WTC11 (cell line): ENCODE results near the gene FZR1. TPM values are rescaled to one million over a fixed set of nuclear protein-coding genes. Genes with fewer than 3 reads are reported as not detected.

Experiments
- ATAC-seq: fragments of 200-7000 bp; cut with Tn5 transposase; 2 replicates; pipeline ENCODE4 v1.10.0; 2021; ENCODE audit warnings: mild to moderate bottlenecking, moderate library complexity
- CTCF ChIA-PET: fragments of 300-600 bp; sonication (Branson Sonifier 250); formaldehyde crosslinking; loops from one replicate; lab custom pipeline; 2021; ENCODE audit warnings: antibody characterized with exemption; lab: Charles Lee
- POLR2A ChIA-PET: fragments of 350-600 bp; sonication (Branson Sonifier 250); formaldehyde crosslinking; loops from one replicate; lab custom pipeline; 2021; ENCODE audit warnings: antibody characterized with exemption; lab: Charles Lee
- DNase-seq: peaks from one replicate; pipeline ENCODE4 v3.0.0; 2021; ENCODE audit warnings: low spot score
- H3K27ac Mint-ChIP-seq: 2 replicates; pipeline ENCODE4 v1.8.0; 2021; ENCODE audit warnings: mixed read lengths
- H3K27me3 Mint-ChIP-seq: 2 replicates; pipeline ENCODE4 v1.8.0; 2021; ENCODE audit warnings: low read depth, mild to moderate bottlenecking, moderate library complexity, mixed read lengths
- H3K36me3 Mint-ChIP-seq: 2 replicates; pipeline ENCODE4 v1.8.0; 2021; ENCODE audit warnings: mixed read lengths
- H3K4me1 Mint-ChIP-seq: 2 replicates; pipeline ENCODE4 v1.8.0; 2022; ENCODE audit warnings: mixed read lengths
- H3K4me3 Mint-ChIP-seq: 2 replicates; pipeline ENCODE4 v1.8.0; 2021; ENCODE audit warnings: mild to moderate bottlenecking, moderate library complexity, mixed read lengths
- H3K9me3 Mint-ChIP-seq: 2 replicates; pipeline ENCODE4 v1.8.0; 2021; ENCODE audit warnings: mixed read lengths
- ATF6 ChIP-seq: sonication (generic); formaldehyde crosslinking; IDR thresholded peaks from 2 replicates; pipeline ENCODE4 v1.8.1; 2023; ENCODE audit warnings: mild to moderate bottlenecking, missing genetic modification reagents
- CBFB ChIP-seq: sonication (generic); formaldehyde crosslinking; IDR thresholded peaks from 2 replicates; pipeline ENCODE4 v1.8.1; 2022; ENCODE audit warnings: mild to moderate bottlenecking, low read depth, missing genetic modification reagents
- FOXJ3 ChIP-seq: sonication (generic); formaldehyde crosslinking; IDR thresholded peaks from 2 replicates; pipeline ENCODE4 v1.9.0; 2021; ENCODE audit warnings: missing genetic modification reagents, mild to moderate bottlenecking, borderline replicate concordance
- FOXK1 ChIP-seq: sonication (generic); formaldehyde crosslinking; IDR thresholded peaks from 2 replicates; pipeline ENCODE4 v1.8.0; 2022; ENCODE audit warnings: mild to moderate bottlenecking, moderate library complexity, missing genetic modification reagents
- HMGXB4 ChIP-seq: sonication (generic); formaldehyde crosslinking; IDR thresholded peaks from 2 replicates; pipeline ENCODE4 v1.8.1; 2023; ENCODE audit warnings: mild to moderate bottlenecking, moderate library complexity, missing genetic modification reagents
- MYBL2 ChIP-seq: sonication (generic); formaldehyde crosslinking; IDR thresholded peaks from 2 replicates; pipeline ENCODE4 v1.8.1; 2023; ENCODE audit warnings: mild to moderate bottlenecking, moderate library complexity, missing genetic modification reagents
- NFYB ChIP-seq: sonication (generic); formaldehyde crosslinking; conservative IDR thresholded peaks from 2 replicates; pipeline ENCODE4 v1.8.0; 2022; ENCODE audit warnings: low read depth, missing genetic modification reagents
- SMAD3 ChIP-seq: sonication (generic); formaldehyde crosslinking; IDR thresholded peaks from 2 replicates; pipeline ENCODE4 v1.8.0; 2022; ENCODE audit warnings: missing genetic modification reagents, mild to moderate bottlenecking, borderline replicate concordance
- TEAD1 ChIP-seq: sonication (generic); formaldehyde crosslinking; IDR thresholded peaks from 2 replicates; pipeline ENCODE4 v1.8.0; 2022; ENCODE audit warnings: mild to moderate bottlenecking, missing genetic modification reagents
- USF2 ChIP-seq: sonication (generic); formaldehyde crosslinking; IDR thresholded peaks from 2 replicates; pipeline ENCODE4 v1.8.1; 2023; ENCODE audit warnings: mild to moderate bottlenecking, missing genetic modification reagents, moderate library complexity
- total RNA-seq: library from RNA; stranded (reverse); gene quantifications from 3 replicates; pipeline ENCODE4 v1.2.3, GENCODE V29; 2021
- TF ChIP-seq, protein P1 (sequence below): sonication (generic); formaldehyde crosslinking; IDR thresholded peaks from 2 replicates; pipeline ENCODE4 v1.8.0; 2023; ENCODE audit warnings: missing genetic modification reagents, mild to moderate bottlenecking, borderline replicate concordance
- TF ChIP-seq, protein P2 (sequence below): fragments of 250-450 bp; sonication (Bioruptor Pico); IDR thresholded peaks from 2 replicates; pipeline ENCODE4 v1.9.0; 2021; ENCODE audit warnings: moderate library complexity, mild to moderate bottlenecking, inconsistent platforms, borderline replicate concordance

Gene FZR1
- total RNA-seq, 1 experiment from 2014 or later = 60.8 TPM

- TF ChIP-seq, protein P1, sequence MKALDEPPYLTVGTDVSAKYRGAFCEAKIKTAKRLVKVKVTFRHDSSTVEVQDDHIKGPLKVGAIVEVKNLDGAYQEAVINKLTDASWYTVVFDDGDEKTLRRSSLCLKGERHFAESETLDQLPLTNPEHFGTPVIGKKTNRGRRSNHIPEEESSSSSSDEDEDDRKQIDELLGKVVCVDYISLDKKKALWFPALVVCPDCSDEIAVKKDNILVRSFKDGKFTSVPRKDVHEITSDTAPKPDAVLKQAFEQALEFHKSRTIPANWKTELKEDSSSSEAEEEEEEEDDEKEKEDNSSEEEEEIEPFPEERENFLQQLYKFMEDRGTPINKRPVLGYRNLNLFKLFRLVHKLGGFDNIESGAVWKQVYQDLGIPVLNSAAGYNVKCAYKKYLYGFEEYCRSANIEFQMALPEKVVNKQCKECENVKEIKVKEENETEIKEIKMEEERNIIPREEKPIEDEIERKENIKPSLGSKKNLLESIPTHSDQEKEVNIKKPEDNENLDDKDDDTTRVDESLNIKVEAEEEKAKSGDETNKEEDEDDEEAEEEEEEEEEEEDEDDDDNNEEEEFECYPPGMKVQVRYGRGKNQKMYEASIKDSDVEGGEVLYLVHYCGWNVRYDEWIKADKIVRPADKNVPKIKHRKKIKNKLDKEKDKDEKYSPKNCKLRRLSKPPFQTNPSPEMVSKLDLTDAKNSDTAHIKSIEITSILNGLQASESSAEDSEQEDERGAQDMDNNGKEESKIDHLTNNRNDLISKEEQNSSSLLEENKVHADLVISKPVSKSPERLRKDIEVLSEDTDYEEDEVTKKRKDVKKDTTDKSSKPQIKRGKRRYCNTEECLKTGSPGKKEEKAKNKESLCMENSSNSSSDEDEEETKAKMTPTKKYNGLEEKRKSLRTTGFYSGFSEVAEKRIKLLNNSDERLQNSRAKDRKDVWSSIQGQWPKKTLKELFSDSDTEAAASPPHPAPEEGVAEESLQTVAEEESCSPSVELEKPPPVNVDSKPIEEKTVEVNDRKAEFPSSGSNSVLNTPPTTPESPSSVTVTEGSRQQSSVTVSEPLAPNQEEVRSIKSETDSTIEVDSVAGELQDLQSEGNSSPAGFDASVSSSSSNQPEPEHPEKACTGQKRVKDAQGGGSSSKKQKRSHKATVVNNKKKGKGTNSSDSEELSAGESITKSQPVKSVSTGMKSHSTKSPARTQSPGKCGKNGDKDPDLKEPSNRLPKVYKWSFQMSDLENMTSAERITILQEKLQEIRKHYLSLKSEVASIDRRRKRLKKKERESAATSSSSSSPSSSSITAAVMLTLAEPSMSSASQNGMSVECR (CRISPR knock-in tag) = 0 out of 2 replicates have a peak, but pooled peaks have one; percentile 66
- TF ChIP-seq FOXK1 (0 out of 2 replicates have a peak, but pooled peaks have one; percentile 17), SMAD3 (CRISPR knock-in tag) (no peak), USF2 (peak; percentile 34; the same call in 1 of the 2 replicates), NFYB (CRISPR knock-in tag) (peak; percentile 93), HMGXB4 (CRISPR knock-in tag) (peak; percentile 32), TEAD1 (CRISPR knock-in tag) (0 out of 2 replicates have a peak, but pooled peaks have one; percentile 20), CBFB (CRISPR knock-in tag) (0 out of 2 replicates have a peak, but pooled peaks have one; percentile 50), FOXJ3 (CRISPR knock-in tag) (no peak), MYBL2 (CRISPR knock-in tag) (peak; percentile 43; the same call in 1 of the 2 replicates)
- TF ChIP-seq, protein P2, sequence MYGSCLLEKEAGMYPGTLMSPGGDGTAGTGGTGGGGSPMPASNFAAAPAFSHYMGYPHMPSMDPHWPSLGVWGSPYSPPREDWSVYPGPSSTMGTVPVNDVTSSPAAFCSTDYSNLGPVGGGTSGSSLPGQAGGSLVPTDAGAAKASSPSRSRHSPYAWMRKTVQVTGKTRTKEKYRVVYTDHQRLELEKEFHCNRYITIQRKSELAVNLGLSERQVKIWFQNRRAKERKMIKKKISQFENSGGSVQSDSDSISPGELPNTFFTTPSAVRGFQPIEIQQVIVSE (CRISPR knock-in tag) = no peak
These were observed 51.5 kb downstream of the FZR1 start, which contains the start of gene MFSD12 (continued) for GRCh38 chr19:3557461-3558248.

DNA sequence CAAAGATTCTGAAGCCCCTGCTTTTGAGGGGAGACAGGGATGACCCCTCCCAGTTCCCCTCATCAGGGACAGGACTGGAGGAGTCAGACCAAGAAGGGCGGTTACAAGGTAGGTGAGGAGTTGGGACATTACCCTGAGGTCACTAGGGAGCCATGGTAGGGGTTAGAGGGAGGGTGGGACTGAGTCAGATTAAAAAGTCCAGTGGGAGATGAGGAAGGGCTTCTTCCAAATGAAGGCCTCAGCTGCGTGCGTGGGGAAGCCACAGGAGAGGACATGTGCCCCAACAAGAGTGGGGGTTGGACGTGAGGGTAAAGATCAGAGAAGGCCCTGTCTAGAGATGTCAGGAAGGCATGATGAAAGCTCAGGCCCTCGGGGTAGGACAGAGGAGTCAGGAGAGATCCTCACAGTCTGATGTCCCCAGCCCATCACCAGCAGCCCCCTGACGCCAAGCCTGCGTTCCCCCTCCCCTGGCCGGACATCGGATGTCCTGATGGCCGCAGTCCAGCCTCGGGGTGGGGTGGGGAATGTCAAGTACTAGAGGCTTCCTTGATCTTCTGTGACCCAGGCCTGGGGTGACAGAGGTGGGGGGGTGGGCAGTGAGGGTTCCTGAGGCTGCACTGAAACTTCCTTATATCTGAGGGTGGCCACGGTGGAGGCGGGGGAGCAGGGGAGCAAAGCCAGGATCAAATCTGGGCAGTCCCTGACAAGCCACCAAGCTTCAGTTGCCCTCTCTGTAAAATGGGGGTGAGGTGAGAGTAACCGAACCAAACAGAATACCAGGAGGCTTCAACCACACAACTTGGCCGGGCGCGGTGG, 57.8 kb downstream of the FZR1 start:
- no peak overlapping the region for H3K4me3 Mint-ChIP-seq

More for the DNA sequence above, 57.8 kb downstream of the FZR1 start:
- no peaks in the 10 kb centered on the region for H3K4me1 Mint-ChIP-seq
- ChIA-PET POLR2A (no interaction called here), CTCF (interaction anchor here (1.0 kb wide), 1 partner anchor 19 kb away, joined by 3 read pairs; no protein-coding TSS in a partner anchor)
- H3K9me3 Mint-ChIP-seq = no peaks in the 10 kb centered on the region
- no peak overlapping the region for H3K27ac Mint-ChIP-seq
- H3K36me3 Mint-ChIP-seq = no peaks in the 10 kb centered on the region
- DNase-seq (no peak), ATAC-seq (no peak)
- TF ChIP-seq ATF6 = no peak
- TF ChIP-seq MYBL2 (CRISPR knock-in tag) = no peak
- H3K27me3 Mint-ChIP-seq = peaks cover 30% of the 10 kb centered on the region
